Uterus (tissue), 4 donors: ENCODE measurements around the gene TC2N. TPM values are rescaled to one million over a fixed set of nuclear protein-coding genes. Genes with fewer than 3 reads are reported as not detected.
A peak's percentile ranks its signal among the peaks of the same experiment; 100 is the strongest.

Source experiments
- DNase-seq, 2 donors: peaks; one replicate each; pipeline ENCODE4 v3.0.0-alpha.2; 2019 to 2020
- H3K27ac ChIP-seq, 2 donors: fragments of 200-600 bp; sonication (generic); 1 replicate in 1 of 2; 2 replicates in 1 of 2; pipeline ENCODE4 v1.5.1; 2016 to 2018
- H3K27me3 ChIP-seq, 2 donors: fragments of 200-600 bp; sonication (generic); one replicate each; pipeline ENCODE4 v1.5.1; 2018 to 2019; ENCODE audit warnings: control low read depth in 1 of 2
- H3K36me3 ChIP-seq, 2 donors: fragments of 200-600 bp; sonication (generic); one replicate each; pipeline ENCODE4 v1.5.1; 2019; ENCODE audit warnings: control low read depth in 1 of 2
- H3K4me1 ChIP-seq, 2 donors: fragments of 200-600 bp; sonication (generic); one replicate each; pipeline ENCODE4 v1.5.1; 2018 to 2019; ENCODE audit warnings: control low read depth in 1 of 2
- H3K4me3 ChIP-seq, 2 donors: fragments of 200-600 bp; sonication (generic); 1 replicate in 1 of 2; 2 replicates in 1 of 2; pipeline ENCODE4 v1.5.1; 2018 to 2019; ENCODE audit warnings: mild to moderate bottlenecking in 1 of 2
- H3K9me3 ChIP-seq, 2 donors: fragments of 200-600 bp; sonication (generic); one replicate each; pipeline ENCODE4 v1.5.1; 2019; ENCODE audit warnings: control low read depth in 1 of 2
- POLR2A ChIP-seq, 2 donors: fragments of 450-650 bp; IDR thresholded peaks; one replicate each; pipeline ENCODE4 v1.6.1; 2016; ENCODE audit warnings: antibody characterized with exemption in 2 of 2, mild to moderate bottlenecking in 1 of 2, moderate library complexity in 1 of 2
- intact Hi-C: fragments of 100-400 bp; cut with DNase I; formaldehyde crosslinking; loops from one replicate; pipeline ENCODE4 v1.15.1; 2023; ENCODE audit warnings: low total_unique reads
- total RNA-seq, 4 donors: library from RNA; depleted of rRNA in 3 of 4; stranded (reverse); fragments of >200 nt in 3 of 4; gene quantifications; one replicate each; pipeline versions ENCODE4 v1.1.0 to v1.2.4, GENCODE V29; 2014 to 2023
- TF ChIP-seq, protein P1 (sequence below), 4 experiments: fragments of 200-600 bp in 2 of 4; fragments of 450-650 bp in 2 of 4; sonication (generic) in 2 of 4; IDR thresholded peaks; one replicate each; pipeline ENCODE4 v1.5.1; 2016 to 2019; ENCODE audit warnings: antibody characterized with exemption in 4 of 4, mild to moderate bottlenecking in 2 of 4, moderate library complexity in 1 of 4
- donor health status: DM: yes; HTN: yes; CAD: no.

The TC2N gene
- total RNA-seq, 4 donors from 2014 or later = 25.4 to 79.1 (median 36.5) TPM

GRCh38 chr14:91732439-91732838, 134.9 kb downstream of the TC2N start:
- Histone ChIP-seq H3K4me1 (peaks cover 0 to 12% of the 10 kb centered on the region in 2 donors), H3K27ac (peak overlapping the region; percentile 67 to 80), H3K36me3 (no peaks in the 10 kb centered on the region), H3K9me3 (no peaks in the 10 kb centered on the region), H3K4me3 (no peak overlapping the region), H3K27me3 (no peaks in the 10 kb centered on the region)
- no peak for DNase-seq
- intact Hi-C loops = no loop called here
- TF ChIP-seq, protein P1, sequence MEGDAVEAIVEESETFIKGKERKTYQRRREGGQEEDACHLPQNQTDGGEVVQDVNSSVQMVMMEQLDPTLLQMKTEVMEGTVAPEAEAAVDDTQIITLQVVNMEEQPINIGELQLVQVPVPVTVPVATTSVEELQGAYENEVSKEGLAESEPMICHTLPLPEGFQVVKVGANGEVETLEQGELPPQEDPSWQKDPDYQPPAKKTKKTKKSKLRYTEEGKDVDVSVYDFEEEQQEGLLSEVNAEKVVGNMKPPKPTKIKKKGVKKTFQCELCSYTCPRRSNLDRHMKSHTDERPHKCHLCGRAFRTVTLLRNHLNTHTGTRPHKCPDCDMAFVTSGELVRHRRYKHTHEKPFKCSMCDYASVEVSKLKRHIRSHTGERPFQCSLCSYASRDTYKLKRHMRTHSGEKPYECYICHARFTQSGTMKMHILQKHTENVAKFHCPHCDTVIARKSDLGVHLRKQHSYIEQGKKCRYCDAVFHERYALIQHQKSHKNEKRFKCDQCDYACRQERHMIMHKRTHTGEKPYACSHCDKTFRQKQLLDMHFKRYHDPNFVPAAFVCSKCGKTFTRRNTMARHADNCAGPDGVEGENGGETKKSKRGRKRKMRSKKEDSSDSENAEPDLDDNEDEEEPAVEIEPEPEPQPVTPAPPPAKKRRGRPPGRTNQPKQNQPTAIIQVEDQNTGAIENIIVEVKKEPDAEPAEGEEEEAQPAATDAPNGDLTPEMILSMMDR (IDR thresholded peaks at IDR 0.05) = no peak
- TF ChIP-seq POLR2A (IDR thresholded peaks at IDR 0.05) = no peak

GRCh38 chr14:91731986-91732385, 135.3 kb downstream of the TC2N start, which contains the start of gene CATSPERB:
Gene CATSPERB (minus strand): TSS chr14:91732086. CDS start chr14:91729479, 2,607 bp downstream.
- H3K4me3 ChIP-seq = no peak within 1 kb of the TSS
- H3K36me3 ChIP-seq = no peaks in the 10 kb centered on the region
- H3K27ac ChIP-seq = peak within 1 kb of the TSS; percentile 67 to 80
- no peak for DNase-seq
- TF ChIP-seq POLR2A (IDR thresholded peaks at IDR 0.05) = no peak
- TF ChIP-seq, protein P1 (IDR thresholded peaks at IDR 0.05) = no peak
- no peaks in the 10 kb centered on the region for H3K27me3 ChIP-seq
- intact Hi-C loops = no loop called here
- H3K9me3 ChIP-seq = no peaks in the 10 kb centered on the region
- H3K4me1 ChIP-seq = peaks cover 0 to 15% of the 10 kb centered on the region in 2 donors

- peak overlapping the region in 1 of 2 donors; percentile 37 for H3K27ac ChIP-seq
- DNase-seq = no peak
- no peaks in the 10 kb centered on the region for H3K9me3 ChIP-seq
- no peaks in the 10 kb centered on the region for H3K27me3 ChIP-seq
- H3K4me1 ChIP-seq = peaks cover 0 to 20% of the 10 kb centered on the region in 2 donors
- intact Hi-C loops = no loop called here
- no peak overlapping the region for H3K4me3 ChIP-seq
- TF ChIP-seq, protein P1 (IDR thresholded peaks at IDR 0.05) = no peak
- no peak for TF ChIP-seq POLR2A (IDR thresholded peaks at IDR 0.05)
- H3K36me3 ChIP-seq = no peaks in the 10 kb centered on the region
These were observed 136.3 kb downstream of the TC2N start for GRCh38 chr14:91731018-91731417.

- Histone ChIP-seq H3K36me3 (no peaks in the 10 kb centered on the region), H3K27ac (peak overlapping the region in 1 of 2 donors; percentile 71), H3K27me3 (no peaks in the 10 kb centered on the region), H3K4me3 (no peak overlapping the region), H3K9me3 (no peaks in the 10 kb centered on the region), H3K4me1 (peaks cover 0 to 20% of the 10 kb centered on the region in 2 donors)
- intact Hi-C loops = no loop called here
- DNase-seq = peak; percentile 27 to 36
- TF ChIP-seq, protein P1 (IDR thresholded peaks at IDR 0.05) = no peak
- TF ChIP-seq POLR2A (IDR thresholded peaks at IDR 0.05) = no peak
These were observed 137.6 kb downstream of the TC2N start for GRCh38 chr14:91729756-91730155.

Other genes starting within 250 kb of the TC2N start
- 1 to 10 TPM in 3 of 4 donors, under 1 TPM in 1; 0.29 to 4.1 (median 2.6) TPM for gene CATSPERB, start 135.4 kb downstream of the TC2N start, total RNA-seq
- gene FBLN5, start 80.2 kb upstream of the TC2N start, total RNA-seq = 100 to 1,000 TPM in 2 of 4 donors, 10 to 100 TPM in 2; 48.0 to 304 (median 165) TPM
- 10 to 100 TPM; 17.1 to 68.7 (median 47.7) TPM for gene TRIP11, start 172.5 kb upstream of the TC2N start, total RNA-seq
- gene ATXN3, start 239.0 kb upstream of the TC2N start, total RNA-seq = 100 to 1,000 TPM in 3 of 4 donors, 10 to 100 TPM in 1; 47.5 to 166 (median 121) TPM